Measurements from ENCODE around the gene HLA-DRA.

- TF ChIP-seq CTCF (conservative IDR thresholded peaks at IDR 0.05; ENCODE audit: low read depth, low read length) (no peak), RAD21 (IDR thresholded peaks at IDR 0.05; ENCODE audit: low read length) (no peak), CEBPB (IDR thresholded peaks at IDR 0.05; ENCODE audit: low read depth, low read length) (no peak), MAZ (IDR thresholded peaks at IDR 0.05; ENCODE audit: borderline replicate concordance, low read depth, low read length) (no peak), POLR2A (IDR thresholded peaks at IDR 0.05; ENCODE audit: low read depth, low read length) (no peak), BHLHE40 (IDR thresholded peaks at IDR 0.05; ENCODE audit: low read depth, low read length) (no peak)
Measured at GRCh38 chr6:32402812-32403211, 36.9 kb upstream of the HLA-DRA start.
